Body of pancreas (tissue), 4 donors: ENCODE data around the gene FBXO27. TPM values are rescaled to one million over a fixed set of nuclear protein-coding genes. Genes with fewer than 3 reads are reported as not detected.

Experiments
- ATAC-seq: fragments of 150-250 bp; one replicate; pipeline ENCODE4 v1.9.1; 2016
- DNase-seq, 4 donors: peaks; one replicate each; pipeline ENCODE4 v3.0.0-alpha.2; 2019
- H3K27ac ChIP-seq, 4 donors: fragments of 200-600 bp; sonication (generic); 1 replicate in 3 of 4; 2 replicates in 1 of 4; pipeline versions ENCODE4 v1.5.1 to v1.6.1; 2016 to 2019; ENCODE audit warnings: mild to moderate bottlenecking in 1 of 4, mixed read lengths in 1 of 4, moderate library complexity in 1 of 4
- H3K27me3 ChIP-seq, 2 donors: fragments of 200-600 bp; sonication (generic); one replicate each; pipeline ENCODE4 v1.6.0; 2016; ENCODE audit warnings: mild to moderate bottlenecking in 1 of 2
- H3K36me3 ChIP-seq, 2 donors: fragments of 200-600 bp; sonication (generic); replicated peaks in 1 of 2; 2 replicates each; pipeline ENCODE4 v1.5.1; 2016; ENCODE audit warnings: low read depth in 2 of 2; ENCODE audit not compliant: insufficient read depth in 1 of 2
- H3K4me1 ChIP-seq: fragments of 200-600 bp; sonication (generic); one replicate; pipeline ENCODE4 v1.6.0; 2016
- H3K4me3 ChIP-seq, 2 donors: fragments of 200-600 bp; sonication (generic); 1 replicate in 1 of 2; 2 replicates in 1 of 2; pipeline ENCODE4 v1.5.1; 2016 to 2019
- H3K9me3 ChIP-seq, 3 donors: fragments of 200-600 bp; sonication (generic); 1 replicate in 2 of 3; 2 replicates in 1 of 3; pipeline ENCODE4 v1.5.1; 2016
- CTCF ChIP-seq, 7 experiments: fragments of 450-650 bp in 4 of 7; fragments of 200-600 bp in 3 of 7; sonication (generic) in 3 of 7; IDR thresholded peaks; one replicate each; pipeline ENCODE4 v1.5.1; 2016 to 2019; ENCODE audit warnings: antibody characterized with exemption in 7 of 7
- POLR2A ChIP-seq, 3 donors: fragments of 450-650 bp; IDR thresholded peaks; one replicate each; pipeline ENCODE4 v1.6.1; 2016; ENCODE audit warnings: antibody characterized with exemption in 3 of 3, mild to moderate bottlenecking in 2 of 3
- WGBS, 2 donors: methylation state at CpG; one replicate each; pipeline ENCODE4 v1.1.5; 2017; 5-methylcytosine and 5-hydroxymethylcytosine counted together
- intact Hi-C: fragments of 100-400 bp; cut with DNase I; formaldehyde crosslinking; loops from one replicate; pipeline ENCODE4 v1.15.1; 2023
- total RNA-seq, 2 donors: library from RNA; depleted of rRNA; stranded (reverse); fragments of >200 nt; gene quantifications; one replicate each; pipeline ENCODE4 v1.1.0, GENCODE V29; 2016

The FBXO27 gene
- total RNA-seq, 2 donors from 2014 or later = 0.52 to 4.3 TPM

- TF ChIP-seq CTCF (IDR thresholded peaks at IDR 0.05) (no peak), POLR2A (IDR thresholded peaks at IDR 0.05) (no peak)
- no peak for ATAC-seq
- WGBS, 2 donors = 87% methylated on average over 1 of the region's 1 CpG; no CpG with 5 or more reads in 1 of the 2 donors
Measured at GRCh38 chr19:38985262-38985661, 47.1 kb downstream of the FBXO27 start.

GRCh38 chr19:38980583-38981374 lies 51.6 kb downstream of the FBXO27 start:
- H3K9me3 ChIP-seq = no peaks in the 10 kb centered on the region
- H3K4me3 ChIP-seq = no peak overlapping the region
- ATAC-seq (no peak), DNase-seq (no peak)
- intact Hi-C loops = no loop called here
- WGBS, 2 donors = 77 to 86% methylated on average over 5 to 10 of the region's 10 CpGs
- H3K36me3 ChIP-seq = no peaks in the 10 kb centered on the region
- no peak overlapping the region for H3K27ac ChIP-seq
- TF ChIP-seq CTCF (IDR thresholded peaks at IDR 0.05) (no peak), POLR2A (IDR thresholded peaks at IDR 0.05) (no peak)
- peaks cover 27% of the 10 kb centered on the region for H3K4me1 ChIP-seq
- H3K27me3 ChIP-seq = no peaks in the 10 kb centered on the region

More at GRCh38 chr19:38985262-38985661, 47.1 kb downstream of the FBXO27 start:
- Histone ChIP-seq H3K27me3 (no peaks in the 10 kb centered on the region), H3K4me1 (no peaks in the 10 kb centered on the region), H3K27ac (no peak overlapping the region), H3K9me3 (no peaks in the 10 kb centered on the region), H3K36me3 (no peaks in the 10 kb centered on the region), H3K4me3 (no peak overlapping the region)
- intact Hi-C loops = no loop called here
- no peak for DNase-seq

- Histone ChIP-seq H3K4me1 (peaks cover 32% of the 10 kb centered on the region), H3K27me3 (no peaks in the 10 kb centered on the region), H3K4me3 (no peak overlapping the region), H3K36me3 (no peaks in the 10 kb centered on the region), H3K27ac (no peak overlapping the region), H3K9me3 (no peaks in the 10 kb centered on the region)
- ATAC-seq (no peak), DNase-seq (no peak)
- WGBS, 2 donors = 75 to 87% methylated on average over 4 to 5 of the region's 5 CpGs
- no peak for TF ChIP-seq POLR2A (IDR thresholded peaks at IDR 0.05)
- TF ChIP-seq CTCF (IDR thresholded peaks at IDR 0.05) = no peak
- intact Hi-C loops = no loop called here
Measured at GRCh38 chr19:38979812-38980211, 52.5 kb downstream of the FBXO27 start.

GRCh38 chr19:38978326-38978689 lies 54.0 kb downstream of the FBXO27 start:
- ATAC-seq = no peak
- H3K4me3 ChIP-seq = no peak overlapping the region
- H3K36me3 ChIP-seq = no peaks in the 10 kb centered on the region
- no peak for DNase-seq
- H3K9me3 ChIP-seq = no peaks in the 10 kb centered on the region
- intact Hi-C loops = no loop called here
- no peak overlapping the region for H3K27ac ChIP-seq
- 46 to 52% methylated on average over 2 to 3 of the region's 3 CpGs for WGBS, 2 donors
- H3K27me3 ChIP-seq = no peaks in the 10 kb centered on the region
- TF ChIP-seq CTCF (IDR thresholded peaks at IDR 0.05) = no peak
- peaks cover 40% of the 10 kb centered on the region for H3K4me1 ChIP-seq
